GM19351 (cell line): ENCODE measurements around the gene MROH2A.

Experiments
- ATAC-seq: cut with Tn5 transposase; IDR thresholded peaks from one replicate; pipeline ENCODE4 v1.9.1; 2021; ENCODE audit warnings: mild to moderate bottlenecking, moderate library complexity; ENCODE audit not compliant: unreplicated experiment

The MROH2A gene

GRCh38 chr2:233761040-233761769, 16.9 kb upstream of the MROH2A start:
- no peak for ATAC-seq

GRCh38 chr2:233764264-233764663, 13.9 kb upstream of the MROH2A start:
- ATAC-seq = no peak

- no peak for ATAC-seq
Measured at GRCh38 chr2:233764761-233765160, 13.4 kb upstream of the MROH2A start.

GRCh38 chr2:233766416-233766815, 11.7 kb upstream of the MROH2A start:
- ATAC-seq = no peak

- no peak for ATAC-seq
Measured at GRCh38 chr2:233768076-233768475, 10.1 kb upstream of the MROH2A start.

GRCh38 chr2:233769260-233769659, 8.9 kb upstream of the MROH2A start:
- no peak for ATAC-seq

GRCh38 chr2:233772153-233772552, 6.0 kb upstream of the MROH2A start:
- ATAC-seq = no peak

GRCh38 chr2:233772583-233772982, 5.5 kb upstream of the MROH2A start:
- no peak for ATAC-seq

GRCh38 chr2:233773854-233774253, 4.3 kb upstream of the MROH2A start:
- ATAC-seq = no peak

- ATAC-seq = no peak
Measured at GRCh38 chr2:233775414-233775813, 2.7 kb upstream of the MROH2A start.

GRCh38 chr2:233779722-233780121, 1.6 kb downstream of the MROH2A start:
- ATAC-seq = no peak

GRCh38 chr2:233780771-233781170, 2.6 kb downstream of the MROH2A start:
- ATAC-seq = no peak

GRCh38 chr2:233789554-233789953, 11.4 kb downstream of the MROH2A start:
- no peak for ATAC-seq

- ATAC-seq = no peak
Measured at GRCh38 chr2:233791151-233791882, 13.2 kb downstream of the MROH2A start.

GRCh38 chr2:233791883-233792329, 13.8 kb downstream of the MROH2A start:
- ATAC-seq = no peak

GRCh38 chr2:233792720-233793119, 14.6 kb downstream of the MROH2A start:
- ATAC-seq = no peak

- no peak for ATAC-seq
Measured at GRCh38 chr2:233793465-233794127, 15.5 kb downstream of the MROH2A start.

GRCh38 chr2:233794128-233794658, 16.1 kb downstream of the MROH2A start:
- ATAC-seq = no peak

GRCh38 chr2:233795735-233796171, 17.6 kb downstream of the MROH2A start:
- no peak for ATAC-seq

- ATAC-seq = no peak
Measured at GRCh38 chr2:233796254-233796653, 18.1 kb downstream of the MROH2A start.

- no peak for ATAC-seq
Measured at GRCh38 chr2:233798335-233799086, 20.4 kb downstream of the MROH2A start.
